HepG2 (cell line): ENCODE measurements around the gene IL11RA. TPM values are rescaled to one million over a fixed set of nuclear protein-coding genes. Genes with fewer than 3 reads are reported as not detected.

ENCODE experiments used
- CENPX ChIP-seq: sonication (generic); formaldehyde crosslinking; IDR thresholded peaks from 2 replicates; pipeline ENCODE4 v1.9.0; 2021; ENCODE audit warnings: mild to moderate bottlenecking, missing genetic modification reagents, moderate library complexity
- GABPB1 ChIP-seq: IDR thresholded peaks from 2 replicates; pipeline ENCODE4 v1.6.1; 2016; ENCODE audit warnings: mild to moderate bottlenecking, missing genetic modification reagents, moderate library complexity, missing compliant biosample characterization
- KDM4B ChIP-seq: sonication (generic); formaldehyde crosslinking; IDR thresholded peaks from 2 replicates; pipeline ENCODE4 v1.4.0; 2020; ENCODE audit warnings: missing genetic modification reagents
- KLF11 ChIP-seq: IDR thresholded peaks from 2 replicates; pipeline ENCODE4 v1.6.1; 2016; ENCODE audit warnings: missing compliant biosample characterization
- MEIS1 ChIP-seq: sonication (generic); formaldehyde crosslinking; IDR thresholded peaks from 2 replicates; pipeline ENCODE4 v1.9.0; 2021; ENCODE audit warnings: mild to moderate bottlenecking, missing genetic modification reagents, moderate library complexity, borderline replicate concordance
- PHF21A ChIP-seq: sonication (generic); formaldehyde crosslinking; IDR thresholded peaks from 2 replicates; pipeline ENCODE4 v1.5.0; 2020; ENCODE audit warnings: mild to moderate bottlenecking, missing genetic modification reagents
- PLRG1 ChIP-seq: fragments of 450-650 bp; conservative IDR thresholded peaks from 2 replicates; pipeline ENCODE4 v1.6.1; 2016
- POLR2AphosphoS2 ChIP-seq: IDR thresholded peaks from 2 replicates; pipeline ENCODE4 v1.6.1; 2011; ENCODE audit warnings: low read depth, low read length, improper control_type of control experiment
- STAG1 ChIP-seq: sonication (generic); formaldehyde crosslinking; IDR thresholded peaks from 2 replicates; pipeline ENCODE4 v1.4.0; 2020; ENCODE audit warnings: missing genetic modification reagents
- ZKSCAN1 ChIP-seq: fragments of 150-350 bp; IDR thresholded peaks from 2 replicates; pipeline ENCODE4 v1.6.1; 2014; ENCODE audit warnings: low read length
- ZMYM3 ChIP-seq: sonication (generic); formaldehyde crosslinking; IDR thresholded peaks from 2 replicates; pipeline ENCODE4 v1.5.1; 2020; ENCODE audit warnings: mild to moderate bottlenecking, missing genetic modification reagents
- ZSCAN30 ChIP-seq: sonication (generic); formaldehyde crosslinking; IDR thresholded peaks from 2 replicates; pipeline ENCODE4 v1.5.0; 2020; ENCODE audit warnings: mild to moderate bottlenecking, missing genetic modification reagents
- polyA plus RNA-seq, 8 experiments: library from polyadenylated mRNA; depleted of rRNA in 3 of 8; stranded (reverse) in 7 of 8; unstranded in 1 of 8; fragments of >200 nt; fragmentation: Illumina TruSeq in 4 of 8; extraction: Trizol in 4 of 8; gene quantifications; 2 replicates each; pipeline versions ENCODE4 v1.2.1 to v1.2.3, GENCODE V29; 2011 to 2016; ENCODE audit warnings: low read depth in 4 of 8, missing spikeins in 1 of 8, mixed read lengths in 1 of 8; ENCODE audit not compliant: insufficient read depth in 1 of 8
- total RNA-seq, 5 experiments: library from RNA; depleted of rRNA; stranded (reverse); fragments of >200 nt; fragmentation: Illumina TruSeq; extraction: Trizol; gene quantifications; 2 replicates each; pipeline ENCODE4 v1.2.3, GENCODE V29; 2016; ENCODE audit warnings: low read depth in 1 of 5
- TF ChIP-seq, protein P1 (sequence below): sonication (generic); formaldehyde crosslinking; IDR thresholded peaks from one replicate; pipeline ENCODE4 v1.5.1; 2020; ENCODE audit warnings: mild to moderate bottlenecking, missing genetic modification reagents; ENCODE audit errors: not compliant biosample characterization
- TF ChIP-seq, protein P2 (sequence below): IDR thresholded peaks from 2 replicates; pipeline ENCODE4 v1.6.1; 2016; ENCODE audit warnings: missing compliant biosample characterization, missing genetic modification reagents, borderline replicate concordance
- TF ChIP-seq, protein P3 (sequence below): sonication (generic); formaldehyde crosslinking; IDR thresholded peaks from 2 replicates; pipeline ENCODE4 v1.8.1; 2022; ENCODE audit warnings: low read depth, mild to moderate bottlenecking, missing genetic modification reagents
- TF ChIP-seq, protein P4 (sequence below): sonication (generic); formaldehyde crosslinking; conservative IDR thresholded peaks from 2 replicates; pipeline ENCODE4 v1.8.0; 2022; ENCODE audit warnings: low read depth, missing genetic modification reagents

Gene IL11RA
- total and polyA plus RNA-seq, 2 of the 13 experiments (the other 11 are each of a cell fraction or from before 2014, with no cell fraction given): 2.0 to 4.2 TPM

DNA sequence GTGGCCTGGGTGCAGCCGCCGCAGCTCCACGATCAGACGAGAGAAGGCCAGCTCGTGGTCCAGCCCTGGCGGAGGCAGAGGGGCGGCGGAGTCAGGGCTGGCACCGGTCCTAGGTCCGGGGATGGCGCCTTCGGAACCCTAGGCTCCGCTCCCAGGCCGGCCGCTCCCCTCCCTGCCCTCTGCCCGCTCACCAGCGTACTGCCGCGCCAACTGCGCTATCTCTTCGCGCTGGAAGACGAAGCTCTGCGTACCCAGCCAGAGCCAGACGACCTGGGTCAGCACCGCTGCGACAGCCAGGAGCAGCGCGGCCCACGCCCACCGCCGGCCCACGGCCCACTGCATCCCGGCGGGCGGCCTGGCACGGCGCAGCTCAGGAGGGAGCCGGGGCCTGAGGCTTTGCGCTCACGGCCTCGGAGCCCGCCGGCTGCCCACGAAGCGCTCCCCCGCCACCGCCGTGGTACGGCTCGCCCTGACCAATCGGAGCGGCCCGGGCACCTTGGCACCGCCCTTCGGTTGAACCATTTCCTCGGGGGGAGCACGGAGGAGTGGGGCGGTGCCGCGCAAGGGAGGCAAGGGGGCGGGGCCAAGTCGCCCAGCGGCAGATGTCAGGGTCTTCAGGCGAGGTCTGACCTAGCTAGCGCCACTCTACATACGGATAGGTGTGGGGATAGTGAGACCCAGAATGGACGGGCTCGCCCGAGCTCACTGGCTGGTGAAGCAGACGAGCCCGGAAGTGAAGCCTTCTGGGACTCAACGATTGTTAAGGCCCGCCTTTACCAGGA, 14.4 kb upstream of the IL11RA start, which contains the start of gene SIGMAR1 (continued):
- peak; percentile 60; the same call in 1 of the 2 replicates for TF ChIP-seq PHF21A
- no peak; the same call in 1 of the 2 replicates for TF ChIP-seq STAG1 (CRISPR knock-in tag)
- TF ChIP-seq MEIS1 (CRISPR knock-in tag): no peak; the same call in 1 of the 2 replicates
- no peak for TF ChIP-seq PLRG1
- TF ChIP-seq CENPX: no peak
- TF ChIP-seq, protein P1, sequence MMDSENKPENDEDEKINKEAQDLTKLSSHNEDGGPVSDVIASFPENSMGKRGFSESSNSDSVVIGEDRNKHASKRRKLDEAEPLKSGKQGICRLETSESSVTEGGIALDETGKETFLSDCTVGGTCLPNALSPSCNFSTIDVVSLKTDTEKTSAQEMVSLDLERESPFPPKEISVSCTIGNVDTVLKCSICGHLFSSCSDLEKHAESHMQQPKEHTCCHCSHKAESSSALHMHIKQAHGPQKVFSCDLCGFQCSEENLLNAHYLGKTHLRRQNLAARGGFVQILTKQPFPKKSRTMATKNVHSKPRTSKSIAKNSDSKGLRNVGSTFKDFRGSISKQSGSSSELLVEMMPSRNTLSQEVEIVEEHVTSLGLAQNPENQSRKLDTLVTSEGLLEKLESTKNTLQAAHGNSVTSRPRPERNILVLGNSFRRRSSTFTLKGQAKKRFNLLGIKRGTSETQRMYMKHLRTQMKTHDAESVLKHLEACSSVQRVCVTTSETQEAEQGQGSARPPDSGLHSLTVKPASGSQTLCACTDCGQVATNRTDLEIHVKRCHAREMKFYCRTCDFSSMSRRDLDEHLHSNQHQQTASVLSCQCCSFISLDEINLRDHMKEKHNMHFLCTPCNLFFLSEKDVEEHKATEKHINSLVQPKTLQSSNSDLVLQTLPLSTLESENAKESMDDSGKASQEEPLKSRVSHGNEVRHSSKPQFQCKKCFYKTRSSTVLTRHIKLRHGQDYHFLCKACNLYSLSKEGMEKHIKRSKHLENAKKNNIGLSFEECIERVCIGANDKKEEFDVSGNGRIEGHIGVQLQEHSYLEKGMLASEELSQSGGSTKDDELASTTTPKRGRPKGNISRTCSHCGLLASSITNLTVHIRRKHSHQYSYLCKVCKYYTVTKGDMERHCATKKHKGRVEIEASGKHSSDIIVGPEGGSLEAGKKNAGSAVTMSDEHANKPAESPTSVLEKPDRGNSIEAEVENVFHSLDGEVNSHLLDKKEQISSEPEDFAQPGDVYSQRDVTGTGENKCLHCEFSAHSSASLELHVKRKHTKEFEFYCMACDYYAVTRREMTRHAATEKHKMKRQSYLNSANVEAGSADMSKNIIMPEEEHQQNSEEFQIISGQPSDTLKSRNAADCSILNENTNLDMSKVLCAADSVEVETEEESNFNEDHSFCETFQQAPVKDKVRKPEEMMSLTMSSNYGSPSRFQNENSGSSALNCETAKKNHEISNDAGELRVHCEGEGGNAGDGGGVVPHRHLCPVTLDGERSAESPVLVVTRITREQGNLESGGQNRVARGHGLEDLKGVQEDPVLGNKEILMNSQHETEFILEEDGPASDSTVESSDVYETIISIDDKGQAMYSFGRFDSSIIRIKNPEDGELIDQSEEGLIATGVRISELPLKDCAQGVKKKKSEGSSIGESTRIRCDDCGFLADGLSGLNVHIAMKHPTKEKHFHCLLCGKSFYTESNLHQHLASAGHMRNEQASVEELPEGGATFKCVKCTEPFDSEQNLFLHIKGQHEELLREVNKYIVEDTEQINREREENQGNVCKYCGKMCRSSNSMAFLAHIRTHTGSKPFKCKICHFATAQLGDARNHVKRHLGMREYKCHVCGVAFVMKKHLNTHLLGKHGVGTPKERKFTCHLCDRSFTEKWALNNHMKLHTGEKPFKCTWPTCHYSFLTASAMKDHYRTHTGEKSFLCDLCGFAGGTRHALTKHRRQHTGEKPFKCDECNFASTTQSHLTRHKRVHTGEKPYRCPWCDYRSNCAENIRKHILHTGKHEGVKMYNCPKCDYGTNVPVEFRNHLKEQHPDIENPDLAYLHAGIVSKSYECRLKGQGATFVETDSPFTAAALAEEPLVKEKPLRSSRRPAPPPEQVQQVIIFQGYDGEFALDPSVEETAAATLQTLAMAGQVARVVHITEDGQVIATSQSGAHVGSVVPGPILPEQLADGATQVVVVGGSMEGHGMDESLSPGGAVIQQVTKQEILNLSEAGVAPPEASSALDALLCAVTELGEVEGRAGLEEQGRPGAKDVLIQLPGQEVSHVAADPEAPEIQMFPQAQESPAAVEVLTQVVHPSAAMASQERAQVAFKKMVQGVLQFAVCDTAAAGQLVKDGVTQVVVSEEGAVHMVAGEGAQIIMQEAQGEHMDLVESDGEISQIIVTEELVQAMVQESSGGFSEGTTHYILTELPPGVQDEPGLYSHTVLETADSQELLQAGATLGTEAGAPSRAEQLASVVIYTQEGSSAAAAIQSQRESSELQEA (CRISPR knock-in tag): peak; percentile 51
- peak; percentile 84 for TF ChIP-seq GABPB1
- TF ChIP-seq KDM4B (CRISPR knock-in tag): peak; percentile 30; the same call in 1 of the 2 replicates
- TF ChIP-seq, protein P2, sequence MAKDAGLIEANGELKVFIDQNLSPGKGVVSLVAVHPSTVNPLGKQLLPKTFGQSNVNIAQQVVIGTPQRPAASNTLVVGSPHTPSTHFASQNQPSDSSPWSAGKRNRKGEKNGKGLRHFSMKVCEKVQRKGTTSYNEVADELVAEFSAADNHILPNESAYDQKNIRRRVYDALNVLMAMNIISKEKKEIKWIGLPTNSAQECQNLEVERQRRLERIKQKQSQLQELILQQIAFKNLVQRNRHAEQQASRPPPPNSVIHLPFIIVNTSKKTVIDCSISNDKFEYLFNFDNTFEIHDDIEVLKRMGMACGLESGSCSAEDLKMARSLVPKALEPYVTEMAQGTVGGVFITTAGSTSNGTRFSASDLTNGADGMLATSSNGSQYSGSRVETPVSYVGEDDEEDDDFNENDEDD (CRISPR knock-in tag): peak; percentile 79
- TF ChIP-seq ZKSCAN1: no peak
- TF ChIP-seq, protein P3, sequence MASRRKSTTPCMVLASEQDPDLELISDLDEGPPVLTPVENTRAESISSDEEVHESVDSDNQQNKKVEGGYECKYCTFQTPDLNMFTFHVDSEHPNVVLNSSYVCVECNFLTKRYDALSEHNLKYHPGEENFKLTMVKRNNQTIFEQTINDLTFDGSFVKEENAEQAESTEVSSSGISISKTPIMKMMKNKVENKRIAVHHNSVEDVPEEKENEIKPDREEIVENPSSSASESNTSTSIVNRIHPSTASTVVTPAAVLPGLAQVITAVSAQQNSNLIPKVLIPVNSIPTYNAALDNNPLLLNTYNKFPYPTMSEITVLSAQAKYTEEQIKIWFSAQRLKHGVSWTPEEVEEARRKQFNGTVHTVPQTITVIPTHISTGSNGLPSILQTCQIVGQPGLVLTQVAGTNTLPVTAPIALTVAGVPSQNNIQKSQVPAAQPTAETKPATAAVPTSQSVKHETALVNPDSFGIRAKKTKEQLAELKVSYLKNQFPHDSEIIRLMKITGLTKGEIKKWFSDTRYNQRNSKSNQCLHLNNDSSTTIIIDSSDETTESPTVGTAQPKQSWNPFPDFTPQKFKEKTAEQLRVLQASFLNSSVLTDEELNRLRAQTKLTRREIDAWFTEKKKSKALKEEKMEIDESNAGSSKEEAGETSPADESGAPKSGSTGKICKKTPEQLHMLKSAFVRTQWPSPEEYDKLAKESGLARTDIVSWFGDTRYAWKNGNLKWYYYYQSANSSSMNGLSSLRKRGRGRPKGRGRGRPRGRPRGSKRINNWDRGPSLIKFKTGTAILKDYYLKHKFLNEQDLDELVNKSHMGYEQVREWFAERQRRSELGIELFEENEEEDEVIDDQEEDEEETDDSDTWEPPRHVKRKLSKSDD (CRISPR knock-in tag): no peak; the same call in 1 of the 2 replicates
- TF ChIP-seq ZSCAN30 (CRISPR knock-in tag): no peak
- TF ChIP-seq ZMYM3 (CRISPR knock-in tag): 0 out of 2 replicates have a peak, but pooled peaks have one; percentile 16
- no peak for TF ChIP-seq POLR2AphosphoS2
- TF ChIP-seq, protein P4, sequence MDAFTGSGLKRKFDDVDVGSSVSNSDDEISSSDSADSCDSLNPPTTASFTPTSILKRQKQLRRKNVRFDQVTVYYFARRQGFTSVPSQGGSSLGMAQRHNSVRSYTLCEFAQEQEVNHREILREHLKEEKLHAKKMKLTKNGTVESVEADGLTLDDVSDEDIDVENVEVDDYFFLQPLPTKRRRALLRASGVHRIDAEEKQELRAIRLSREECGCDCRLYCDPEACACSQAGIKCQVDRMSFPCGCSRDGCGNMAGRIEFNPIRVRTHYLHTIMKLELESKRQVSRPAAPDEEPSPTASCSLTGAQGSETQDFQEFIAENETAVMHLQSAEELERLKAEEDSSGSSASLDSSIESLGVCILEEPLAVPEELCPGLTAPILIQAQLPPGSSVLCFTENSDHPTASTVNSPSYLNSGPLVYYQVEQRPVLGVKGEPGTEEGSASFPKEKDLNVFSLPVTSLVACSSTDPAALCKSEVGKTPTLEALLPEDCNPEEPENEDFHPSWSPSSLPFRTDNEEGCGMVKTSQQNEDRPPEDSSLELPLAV (CRISPR knock-in tag): no peak
- no peak for TF ChIP-seq KLF11
